ENCODE results near the gene SRBD1.

GRCh38 chr2:45382744-45383143, 228.3 kb downstream of the SRBD1 start:
- TF ChIP-seq CTCF (optimal IDR thresholded peaks at IDR 0.05 in 1 of 3, IDR thresholded peaks at IDR 0.05 in 1 of 3, conservative IDR thresholded peaks at IDR 0.05 in 1 of 3; ENCODE audit: extremely low read depth in 1 of 3, insufficient read depth in 2 of 3, low read length in 3 of 3) (no peak), EZH2 (IDR thresholded peaks at IDR 0.05; ENCODE audit: low read length) (no peak)
